ENCODE results near the gene GPSM3.

The GPSM3 gene, protein sequence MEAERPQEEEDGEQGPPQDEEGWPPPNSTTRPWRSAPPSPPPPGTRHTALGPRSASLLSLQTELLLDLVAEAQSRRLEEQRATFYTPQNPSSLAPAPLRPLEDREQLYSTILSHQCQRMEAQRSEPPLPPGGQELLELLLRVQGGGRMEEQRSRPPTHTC

DNA sequence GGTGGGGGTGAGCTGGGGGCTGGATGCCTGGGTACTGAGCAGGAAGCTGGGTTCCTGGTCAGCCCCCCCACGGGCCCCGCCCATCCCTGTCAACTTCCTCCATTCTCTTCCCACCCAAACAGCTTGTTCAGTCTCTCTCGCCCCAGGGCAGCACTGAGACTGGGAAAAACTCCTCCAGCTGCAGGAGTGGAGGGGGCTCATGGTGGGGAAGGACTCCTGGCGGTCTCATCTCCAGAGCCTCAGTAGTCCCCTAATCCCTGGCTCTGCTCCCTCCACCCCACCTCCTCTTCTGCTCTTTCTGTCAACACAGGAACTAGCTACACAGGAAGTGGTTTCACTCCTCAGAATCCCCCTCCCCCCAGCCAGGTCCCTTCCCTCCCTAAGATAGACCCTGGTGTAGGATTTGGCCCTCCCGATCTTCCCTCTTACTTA lies at the start of gene GPSM3:
Gene GPSM3, minus strand, starts transcription at position 36 of the 432 bp plus-strand sequence. CDS start 130 bp downstream, outside the sequence.
- TF ChIP-seq, protein P1, sequence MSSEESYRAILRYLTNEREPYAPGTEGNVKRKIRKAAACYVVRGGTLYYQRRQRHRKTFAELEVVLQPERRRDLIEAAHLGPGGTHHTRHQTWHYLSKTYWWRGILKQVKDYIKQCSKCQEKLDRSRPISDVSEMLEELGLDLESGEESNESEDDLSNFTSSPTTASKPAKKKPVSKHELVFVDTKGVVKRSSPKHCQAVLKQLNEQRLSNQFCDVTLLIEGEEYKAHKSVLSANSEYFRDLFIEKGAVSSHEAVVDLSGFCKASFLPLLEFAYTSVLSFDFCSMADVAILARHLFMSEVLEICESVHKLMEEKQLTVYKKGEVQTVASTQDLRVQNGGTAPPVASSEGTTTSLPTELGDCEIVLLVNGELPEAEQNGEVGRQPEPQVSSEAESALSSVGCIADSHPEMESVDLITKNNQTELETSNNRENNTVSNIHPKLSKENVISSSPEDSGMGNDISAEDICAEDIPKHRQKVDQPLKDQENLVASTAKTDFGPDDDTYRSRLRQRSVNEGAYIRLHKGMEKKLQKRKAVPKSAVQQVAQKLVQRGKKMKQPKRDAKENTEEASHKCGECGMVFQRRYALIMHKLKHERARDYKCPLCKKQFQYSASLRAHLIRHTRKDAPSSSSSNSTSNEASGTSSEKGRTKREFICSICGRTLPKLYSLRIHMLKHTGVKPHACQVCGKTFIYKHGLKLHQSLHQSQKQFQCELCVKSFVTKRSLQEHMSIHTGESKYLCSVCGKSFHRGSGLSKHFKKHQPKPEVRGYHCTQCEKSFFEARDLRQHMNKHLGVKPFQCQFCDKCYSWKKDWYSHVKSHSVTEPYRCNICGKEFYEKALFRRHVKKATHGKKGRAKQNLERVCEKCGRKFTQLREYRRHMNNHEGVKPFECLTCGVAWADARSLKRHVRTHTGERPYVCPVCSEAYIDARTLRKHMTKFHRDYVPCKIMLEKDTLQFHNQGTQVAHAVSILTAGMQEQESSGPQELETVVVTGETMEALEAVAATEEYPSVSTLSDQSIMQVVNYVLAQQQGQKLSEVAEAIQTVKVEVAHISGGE (tag by site-specific recombination; conservative IDR thresholded peaks at IDR 0.05; ENCODE audit: low read depth), result peak; percentile 72
- TF ChIP-seq, protein P2, sequence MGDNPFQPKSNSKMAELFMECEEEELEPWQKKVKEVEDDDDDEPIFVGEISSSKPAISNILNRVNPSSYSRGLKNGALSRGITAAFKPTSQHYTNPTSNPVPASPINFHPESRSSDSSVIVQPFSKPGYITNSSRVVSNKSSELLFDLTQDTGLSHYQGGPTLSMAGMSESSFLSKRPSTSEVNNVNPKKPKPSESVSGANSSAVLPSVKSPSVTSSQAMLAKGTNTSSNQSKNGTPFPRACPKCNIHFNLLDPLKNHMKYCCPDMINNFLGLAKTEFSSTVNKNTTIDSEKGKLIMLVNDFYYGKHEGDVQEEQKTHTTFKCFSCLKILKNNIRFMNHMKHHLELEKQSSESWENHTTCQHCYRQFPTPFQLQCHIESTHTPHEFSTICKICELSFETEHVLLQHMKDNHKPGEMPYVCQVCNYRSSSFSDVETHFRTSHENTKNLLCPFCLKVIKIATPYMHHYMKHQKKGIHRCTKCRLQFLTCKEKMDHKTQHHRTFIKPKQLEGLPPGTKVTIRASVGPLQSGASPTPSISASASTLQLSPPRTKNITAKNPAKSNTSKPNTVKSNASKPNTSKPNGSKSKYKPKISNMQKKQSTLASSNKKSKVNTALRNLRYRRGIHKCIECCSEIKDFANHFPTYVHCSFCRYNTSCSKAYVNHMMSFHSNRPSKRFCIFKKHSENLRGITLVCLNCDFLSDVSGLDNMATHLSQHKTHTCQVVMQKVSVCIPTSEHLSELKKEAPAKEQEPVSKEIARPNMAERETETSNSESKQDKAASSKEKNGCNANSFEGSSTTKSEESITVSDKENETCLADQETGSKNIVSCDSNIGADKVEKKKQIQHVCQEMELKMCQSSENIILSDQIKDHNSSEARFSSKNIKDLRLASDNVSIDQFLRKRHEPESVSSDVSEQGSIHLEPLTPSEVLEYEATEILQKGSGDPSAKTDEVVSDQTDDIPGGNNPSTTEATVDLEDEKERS (tag by site-specific recombination; IDR thresholded peaks at IDR 0.05), result no peak
- TF ChIP-seq SP2 (tag by site-specific recombination; IDR thresholded peaks at IDR 0.05), result peak; percentile 56
- Histone ChIP-seq H3K27ac (ENCODE audit: extremely low read depth, low read depth, low read length) (no peak within 1 kb of the TSS), H3K36me3 (ENCODE audit: control insufficient read depth in 2 of 2, insufficient read depth in 1 of 2, low read length in 2 of 2) (peaks cover 0 to 9% of the 10 kb centered on the region in 2 experiments; a peak in 1 of 3 replicates), H3K9me3 (ENCODE audit: control insufficient read depth, insufficient read depth, low read depth, low read length) (no peaks in the 10 kb centered on the region), H3K4me3 (ENCODE audit: low read depth, low read length) (no peak within 1 kb of the TSS), H3K4me1 (ENCODE audit: control insufficient read depth, insufficient read depth, low read length) (peaks cover 10% of the 10 kb centered on the region)
- POLR2A ChIA-PET, result interaction anchor here (1.2 kb wide), 2 partner anchors 11 to 15 kb away, joined by 3 to 9 read pairs; no protein-coding TSS in a partner anchor
- CTCF ChIA-PET, result interaction anchor here (0.6 to 1.5 kb wide), 7 partner anchors 12 to 548 kb away, joined by 3 to 7 read pairs (median 3); no protein-coding TSS in a partner anchor

DNA sequence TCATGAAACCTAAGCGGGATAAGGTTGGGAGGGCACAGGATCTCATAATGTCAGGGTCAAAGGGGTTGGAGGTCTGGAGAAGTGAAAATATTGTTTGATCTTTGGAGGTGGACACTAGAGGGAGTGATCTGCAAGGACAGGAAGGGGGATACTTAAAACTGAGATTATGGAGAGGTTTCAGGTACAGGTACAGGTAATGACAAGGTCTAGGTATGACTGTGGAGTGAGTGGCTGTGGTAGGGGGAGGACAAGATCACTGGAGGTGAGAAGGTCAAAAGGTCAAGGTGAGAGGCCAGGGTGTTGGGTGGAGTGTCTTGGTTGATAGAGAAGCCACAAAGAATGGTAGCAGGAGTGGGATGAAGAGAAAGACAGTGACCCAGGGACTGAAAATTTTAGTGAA lies 48.2 kb upstream of the GPSM3 start:
- POLR2A ChIA-PET, result no interaction called here
- CTCF ChIA-PET, result interaction anchor here (0.7 to 1.1 kb wide), 4 partner anchors 9 to 45 kb away, joined by 3 to 5 read pairs (median 4); no protein-coding TSS in a partner anchor
- no peak for TF ChIP-seq ZNF785 (tag by site-specific recombination; IDR thresholded peaks at IDR 0.05)
- no peak for TF ChIP-seq ZNF366 (tag by site-specific recombination; conservative IDR thresholded peaks at IDR 0.05)
- TF ChIP-seq, protein P3, sequence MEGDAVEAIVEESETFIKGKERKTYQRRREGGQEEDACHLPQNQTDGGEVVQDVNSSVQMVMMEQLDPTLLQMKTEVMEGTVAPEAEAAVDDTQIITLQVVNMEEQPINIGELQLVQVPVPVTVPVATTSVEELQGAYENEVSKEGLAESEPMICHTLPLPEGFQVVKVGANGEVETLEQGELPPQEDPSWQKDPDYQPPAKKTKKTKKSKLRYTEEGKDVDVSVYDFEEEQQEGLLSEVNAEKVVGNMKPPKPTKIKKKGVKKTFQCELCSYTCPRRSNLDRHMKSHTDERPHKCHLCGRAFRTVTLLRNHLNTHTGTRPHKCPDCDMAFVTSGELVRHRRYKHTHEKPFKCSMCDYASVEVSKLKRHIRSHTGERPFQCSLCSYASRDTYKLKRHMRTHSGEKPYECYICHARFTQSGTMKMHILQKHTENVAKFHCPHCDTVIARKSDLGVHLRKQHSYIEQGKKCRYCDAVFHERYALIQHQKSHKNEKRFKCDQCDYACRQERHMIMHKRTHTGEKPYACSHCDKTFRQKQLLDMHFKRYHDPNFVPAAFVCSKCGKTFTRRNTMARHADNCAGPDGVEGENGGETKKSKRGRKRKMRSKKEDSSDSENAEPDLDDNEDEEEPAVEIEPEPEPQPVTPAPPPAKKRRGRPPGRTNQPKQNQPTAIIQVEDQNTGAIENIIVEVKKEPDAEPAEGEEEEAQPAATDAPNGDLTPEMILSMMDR (tag by site-specific recombination; IDR thresholded peaks at IDR 0.05), result 0 out of 2 replicates have a peak, but pooled peaks have one; percentile 12
- TF ChIP-seq, protein P4, sequence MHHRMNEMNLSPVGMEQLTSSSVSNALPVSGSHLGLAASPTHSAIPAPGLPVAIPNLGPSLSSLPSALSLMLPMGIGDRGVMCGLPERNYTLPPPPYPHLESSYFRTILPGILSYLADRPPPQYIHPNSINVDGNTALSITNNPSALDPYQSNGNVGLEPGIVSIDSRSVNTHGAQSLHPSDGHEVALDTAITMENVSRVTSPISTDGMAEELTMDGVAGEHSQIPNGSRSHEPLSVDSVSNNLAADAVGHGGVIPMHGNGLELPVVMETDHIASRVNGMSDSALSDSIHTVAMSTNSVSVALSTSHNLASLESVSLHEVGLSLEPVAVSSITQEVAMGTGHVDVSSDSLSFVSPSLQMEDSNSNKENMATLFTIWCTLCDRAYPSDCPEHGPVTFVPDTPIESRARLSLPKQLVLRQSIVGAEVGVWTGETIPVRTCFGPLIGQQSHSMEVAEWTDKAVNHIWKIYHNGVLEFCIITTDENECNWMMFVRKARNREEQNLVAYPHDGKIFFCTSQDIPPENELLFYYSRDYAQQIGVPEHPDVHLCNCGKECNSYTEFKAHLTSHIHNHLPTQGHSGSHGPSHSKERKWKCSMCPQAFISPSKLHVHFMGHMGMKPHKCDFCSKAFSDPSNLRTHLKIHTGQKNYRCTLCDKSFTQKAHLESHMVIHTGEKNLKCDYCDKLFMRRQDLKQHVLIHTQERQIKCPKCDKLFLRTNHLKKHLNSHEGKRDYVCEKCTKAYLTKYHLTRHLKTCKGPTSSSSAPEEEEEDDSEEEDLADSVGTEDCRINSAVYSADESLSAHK (tag by site-specific recombination; IDR thresholded peaks at IDR 0.05), result peak; percentile 44; the same call in 1 of the 2 replicates
- H3K9me3 ChIP-seq (ENCODE audit: control insufficient read depth, insufficient read depth, low read depth, low read length), result no peaks in the 10 kb centered on the region
- no peaks in the 10 kb centered on the region for H3K4me1 ChIP-seq (ENCODE audit: control insufficient read depth, insufficient read depth, low read length)
- H3K4me3 ChIP-seq (ENCODE audit: low read depth, low read length), result no peak overlapping the region
- H3K27ac ChIP-seq (ENCODE audit: extremely low read depth, low read depth, low read length), result no peak overlapping the region
- no peaks in the 10 kb centered on the region for H3K36me3 ChIP-seq (ENCODE audit: control insufficient read depth in 2 of 2, insufficient read depth in 1 of 2, low read length in 2 of 2)

DNA sequence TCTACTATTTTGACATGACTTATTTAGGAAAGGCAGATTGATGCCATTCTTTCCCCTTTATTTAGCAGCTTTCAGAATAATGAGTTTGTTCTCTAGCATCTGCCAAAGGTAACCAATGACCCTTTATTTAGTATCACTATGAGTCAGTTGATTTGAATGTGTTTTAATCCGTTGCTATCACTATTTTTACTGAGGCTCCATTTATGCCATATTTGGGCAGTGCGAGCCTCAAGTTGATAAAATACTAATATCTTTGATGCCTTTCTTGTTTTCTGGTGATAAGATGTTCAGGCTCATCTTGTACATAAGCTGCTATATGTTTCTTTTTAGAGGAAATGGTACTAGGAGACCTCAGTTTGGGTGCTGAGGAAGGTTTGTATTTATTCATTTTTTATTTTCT lies 47.0 kb upstream of the GPSM3 start:
- Histone ChIP-seq H3K9me3 (ENCODE audit: control insufficient read depth, insufficient read depth, low read depth, low read length) (no peaks in the 10 kb centered on the region), H3K36me3 (ENCODE audit: control insufficient read depth in 2 of 2, insufficient read depth in 1 of 2, low read length in 2 of 2) (no peaks in the 10 kb centered on the region), H3K4me1 (ENCODE audit: control insufficient read depth, insufficient read depth, low read length) (no peaks in the 10 kb centered on the region), H3K4me3 (ENCODE audit: low read depth, low read length) (no peak overlapping the region), H3K27ac (ENCODE audit: extremely low read depth, low read depth, low read length) (no peak overlapping the region)
- ChIA-PET POLR2A (no interaction called here), CTCF (interaction anchor here (0.7 to 1.3 kb wide), 4 partner anchors 15 to 324 kb away, joined by 3 to 5 read pairs (median 3); no protein-coding TSS in a partner anchor)
- TF ChIP-seq ZNF426 (tag by site-specific recombination; IDR thresholded peaks at IDR 0.05) (no peak), ZNF610 (tag by site-specific recombination; IDR thresholded peaks at IDR 0.05; ENCODE audit: borderline replicate concordance) (no peak), ZNF221 (tag by site-specific recombination; IDR thresholded peaks at IDR 0.05; ENCODE audit: borderline replicate concordance) (no peak), ZNF155 (tag by site-specific recombination; IDR thresholded peaks at IDR 0.05) (no peak), ZBTB7A (tag by site-specific recombination; IDR thresholded peaks at IDR 0.05; ENCODE audit: low read depth) (no peak), ZNF514 (tag by site-specific recombination; IDR thresholded peaks at IDR 0.05) (no peak), ZBTB17 (tag by site-specific recombination; IDR thresholded peaks at IDR 0.05) (no peak), SP7 (tag by site-specific recombination; IDR thresholded peaks at IDR 0.05) (no peak), ZNF132 (tag by site-specific recombination; IDR thresholded peaks at IDR 0.05; ENCODE audit: borderline replicate concordance) (no peak)
- TF ChIP-seq, protein P5, sequence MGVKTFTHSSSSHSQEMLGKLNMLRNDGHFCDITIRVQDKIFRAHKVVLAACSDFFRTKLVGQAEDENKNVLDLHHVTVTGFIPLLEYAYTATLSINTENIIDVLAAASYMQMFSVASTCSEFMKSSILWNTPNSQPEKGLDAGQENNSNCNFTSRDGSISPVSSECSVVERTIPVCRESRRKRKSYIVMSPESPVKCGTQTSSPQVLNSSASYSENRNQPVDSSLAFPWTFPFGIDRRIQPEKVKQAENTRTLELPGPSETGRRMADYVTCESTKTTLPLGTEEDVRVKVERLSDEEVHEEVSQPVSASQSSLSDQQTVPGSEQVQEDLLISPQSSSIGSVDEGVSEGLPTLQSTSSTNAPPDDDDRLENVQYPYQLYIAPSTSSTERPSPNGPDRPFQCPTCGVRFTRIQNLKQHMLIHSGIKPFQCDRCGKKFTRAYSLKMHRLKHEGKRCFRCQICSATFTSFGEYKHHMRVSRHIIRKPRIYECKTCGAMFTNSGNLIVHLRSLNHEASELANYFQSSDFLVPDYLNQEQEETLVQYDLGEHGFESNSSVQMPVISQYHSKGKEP (tag by site-specific recombination; IDR thresholded peaks at IDR 0.05), result no peak
